PC-9 (cell line): ENCODE results near the gene PLSCR4. TPM values are rescaled to one million over a fixed set of nuclear protein-coding genes. Genes with fewer than 3 reads are reported as not detected.

Experiments used
- BruUV-seq: library from RNA; stranded (reverse); fragments of 400-500 nt; replicated peaks from 2 replicates; lab custom pipeline; 2021; lab: Mats Ljungman, UMichigan
- CTCF ChIA-PET: fragments of 300-600 bp; sonication (Branson Sonifier 250); formaldehyde crosslinking; loops from one replicate; lab custom pipeline; 2022; ENCODE audit warnings: antibody characterized with exemption; lab: Charles Lee
- POLR2A ChIA-PET: fragments of 300-600 bp; sonication (Branson Sonifier 250); formaldehyde crosslinking; loops from one replicate; lab custom pipeline; 2022; ENCODE audit warnings: antibody characterized with exemption; ENCODE audit not compliant: unreplicated experiment; lab: Charles Lee
- DNase-seq, 2 experiments: peaks; one replicate each; pipeline versions ENCODE4 v3.0.0 to v3.0.0-alpha.2; 2015 to 2022; ENCODE audit warnings: mixed read lengths in 1 of 2
- H2AFZ ChIP-seq: fragments of 200-600 bp; sonication (generic); 2 replicates; pipeline ENCODE4 v1.8.1; 2017; ENCODE audit warnings: antibody characterized with exemption
- H3F3A ChIP-seq: fragments of 200-600 bp; sonication (generic); 2 replicates; pipeline ENCODE4 v1.8.1; 2017; ENCODE audit warnings: antibody characterized with exemption, mild to moderate bottlenecking, low read depth; ENCODE audit not compliant: insufficient read depth
- H3K27ac ChIP-seq: fragments of 200-600 bp; sonication (generic); 2 replicates; pipeline ENCODE4 v1.6.1; 2016; ENCODE audit warnings: mixed run types
- H3K27me3 ChIP-seq: fragments of 200-600 bp; sonication (generic); 2 replicates; pipeline ENCODE4 v1.6.1; 2016; ENCODE audit warnings: low read depth, mixed run types; ENCODE audit not compliant: insufficient read depth
- H3K36me3 ChIP-seq: fragments of 200-600 bp; sonication (generic); 2 replicates; pipeline ENCODE4 v1.6.1; 2016; ENCODE audit warnings: low read depth, mixed run types
- H3K4me1 ChIP-seq: fragments of 200-600 bp; sonication (generic); replicated peaks from 2 replicates; pipeline ENCODE4 v1.6.1; 2016; ENCODE audit warnings: mixed run types; ENCODE audit not compliant: insufficient read depth
- H3K4me2 ChIP-seq: fragments of 200-600 bp; sonication (generic); 2 replicates; pipeline ENCODE4 v1.6.1; 2017; ENCODE audit warnings: mixed run types
- H3K4me3 ChIP-seq: fragments of 200-600 bp; sonication (generic); 2 replicates; pipeline ENCODE4 v1.6.1; 2016; ENCODE audit warnings: mixed run types
- H3K79me2 ChIP-seq: fragments of 200-600 bp; sonication (generic); 2 replicates; pipeline ENCODE4 v1.6.1; 2017; ENCODE audit warnings: low read depth, mixed run types
- H3K9me2 ChIP-seq: fragments of 200-600 bp; sonication (generic); 2 replicates; pipeline ENCODE4 v1.8.1; 2017; ENCODE audit warnings: mild to moderate bottlenecking; ENCODE audit not compliant: insufficient read depth
- H3K9me3 ChIP-seq: fragments of 200-600 bp; sonication (generic); 2 replicates; pipeline ENCODE4 v1.8.1; 2016; ENCODE audit warnings: low read depth; ENCODE audit not compliant: insufficient read depth
- H4K20me1 ChIP-seq: fragments of 200-600 bp; sonication (generic); 2 replicates; pipeline ENCODE4 v1.8.1; 2017; ENCODE audit not compliant: insufficient read depth
- EZH2 ChIP-seq: fragments of 200-600 bp; sonication (generic); IDR thresholded peaks from 2 replicates; pipeline ENCODE4 v1.8.0; 2017; ENCODE audit warnings: antibody characterized with exemption, low read depth
- intact Hi-C: fragments of 100-400 bp; cut with micrococcal nuclease; formaldehyde crosslinking; loops from one replicate; pipeline ENCODE4 v1.10.0; 2022; ENCODE audit not compliant: unreplicated experiment
- total RNA-seq: library from RNA; stranded (reverse); gene quantifications from 2 replicates; pipeline ENCODE4 v1.2.3, GENCODE V29; 2021
- TF ChIP-seq, protein P1 (sequence below): fragments of 200-600 bp; sonication (generic); conservative IDR thresholded peaks from 2 replicates; pipeline ENCODE4 v1.6.1; 2017; ENCODE audit warnings: mixed run types, antibody characterized with exemption, mild to moderate bottlenecking, moderate library complexity

PLSCR4 gene
- total RNA-seq, 1 experiment from 2014 or later = 8.4 TPM

DNA sequence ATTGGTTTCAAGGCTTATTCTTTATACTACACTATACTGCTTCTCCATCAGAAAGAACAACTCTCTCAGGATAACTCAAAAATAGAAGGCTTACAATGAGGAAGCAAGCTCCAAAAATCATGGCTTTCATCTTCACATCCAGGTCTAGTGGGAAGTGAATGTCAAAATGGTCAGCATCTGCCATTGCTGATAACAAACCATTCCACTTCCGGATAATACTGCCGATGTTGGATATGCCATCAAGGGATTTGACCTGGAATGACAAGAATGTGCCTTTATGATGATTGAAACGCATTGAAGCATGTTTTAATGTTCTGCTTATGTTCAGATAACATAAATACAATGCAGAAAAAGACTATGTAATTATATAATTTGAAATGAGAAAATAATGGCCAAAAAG, 55.9 kb downstream of the PLSCR4 start:
- no peak overlapping the region for H3K4me3 ChIP-seq
- no peaks in the 10 kb centered on the region for H3K9me3 ChIP-seq
- no peak overlapping the region for H2AFZ ChIP-seq
- intact Hi-C loops = no loop called here
- no peaks in the 10 kb centered on the region for H3K4me1 ChIP-seq
- no peaks in the 10 kb centered on the region for H3K27me3 ChIP-seq
- DNase-seq = no peak
- H3K9me2 ChIP-seq = no peaks in the 10 kb centered on the region
- H3K36me3 ChIP-seq = no peaks in the 10 kb centered on the region
- ChIA-PET POLR2A (no interaction called here), CTCF (no interaction called here)
- H3F3A ChIP-seq = no peaks in the 10 kb centered on the region
- no TSS peak for BruUV-seq
- no peak overlapping the region for H3K27ac ChIP-seq
- H3K79me2 ChIP-seq = no peaks in the 10 kb centered on the region
- H4K20me1 ChIP-seq = no peaks in the 10 kb centered on the region
- no peak overlapping the region for H3K4me2 ChIP-seq
- TF ChIP-seq, protein P1, sequence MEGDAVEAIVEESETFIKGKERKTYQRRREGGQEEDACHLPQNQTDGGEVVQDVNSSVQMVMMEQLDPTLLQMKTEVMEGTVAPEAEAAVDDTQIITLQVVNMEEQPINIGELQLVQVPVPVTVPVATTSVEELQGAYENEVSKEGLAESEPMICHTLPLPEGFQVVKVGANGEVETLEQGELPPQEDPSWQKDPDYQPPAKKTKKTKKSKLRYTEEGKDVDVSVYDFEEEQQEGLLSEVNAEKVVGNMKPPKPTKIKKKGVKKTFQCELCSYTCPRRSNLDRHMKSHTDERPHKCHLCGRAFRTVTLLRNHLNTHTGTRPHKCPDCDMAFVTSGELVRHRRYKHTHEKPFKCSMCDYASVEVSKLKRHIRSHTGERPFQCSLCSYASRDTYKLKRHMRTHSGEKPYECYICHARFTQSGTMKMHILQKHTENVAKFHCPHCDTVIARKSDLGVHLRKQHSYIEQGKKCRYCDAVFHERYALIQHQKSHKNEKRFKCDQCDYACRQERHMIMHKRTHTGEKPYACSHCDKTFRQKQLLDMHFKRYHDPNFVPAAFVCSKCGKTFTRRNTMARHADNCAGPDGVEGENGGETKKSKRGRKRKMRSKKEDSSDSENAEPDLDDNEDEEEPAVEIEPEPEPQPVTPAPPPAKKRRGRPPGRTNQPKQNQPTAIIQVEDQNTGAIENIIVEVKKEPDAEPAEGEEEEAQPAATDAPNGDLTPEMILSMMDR = no peak
- TF ChIP-seq EZH2 = no peak

- DNase-seq = no peak
- Histone ChIP-seq H3K4me2 (no peak overlapping the region), H2AFZ (no peak overlapping the region), H3K9me3 (no peaks in the 10 kb centered on the region), H3K4me3 (no peak overlapping the region), H3F3A (no peaks in the 10 kb centered on the region), H3K27ac (no peak overlapping the region), H4K20me1 (no peaks in the 10 kb centered on the region), H3K36me3 (no peaks in the 10 kb centered on the region), H3K9me2 (no peaks in the 10 kb centered on the region), H3K79me2 (no peaks in the 10 kb centered on the region), H3K4me1 (no peaks in the 10 kb centered on the region), H3K27me3 (no peaks in the 10 kb centered on the region)
- ChIA-PET POLR2A (no interaction called here), CTCF (interaction anchor here (0.7 to 1.4 kb wide), 2 partner anchors 84 to 448 kb away, joined by 3 read pairs; no protein-coding TSS in a partner anchor)
- BruUV-seq = no TSS peak
- TF ChIP-seq EZH2 = no peak
- TF ChIP-seq, protein P1 = no peak
- intact Hi-C loops = no loop called here
Observed at GRCh38 chr3:146191051-146191450, 59.9 kb downstream of the PLSCR4 start.

DNA sequence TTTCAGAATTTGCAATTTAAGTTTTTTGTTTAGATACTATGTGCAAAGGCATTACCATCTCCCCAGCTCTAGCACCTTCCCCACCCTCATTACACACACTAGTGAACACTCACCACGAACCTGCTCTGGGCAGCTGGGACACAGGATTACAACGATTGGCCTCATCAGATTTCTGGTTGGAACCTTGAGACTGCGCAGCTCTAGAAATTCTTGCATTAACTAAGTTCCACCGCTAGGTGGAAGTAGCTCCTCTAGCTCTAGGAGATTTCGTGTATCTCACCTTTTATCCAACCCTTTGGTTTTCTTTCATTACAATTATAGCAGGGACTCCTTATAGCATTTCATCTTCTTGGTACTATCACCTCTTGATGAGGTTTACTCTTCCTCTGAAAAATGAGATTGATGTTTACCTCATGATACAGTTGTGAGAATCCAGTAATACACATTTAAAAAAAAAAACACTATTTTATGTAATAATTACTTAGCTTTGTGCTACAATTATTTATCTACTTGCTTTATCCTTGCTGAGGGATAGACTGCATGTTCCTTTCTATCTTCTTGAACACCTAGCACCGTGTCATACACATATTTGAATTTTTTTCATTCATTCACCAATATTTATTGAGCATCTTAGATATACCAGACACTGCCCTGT, 61.3 kb downstream of the PLSCR4 start:
- Histone ChIP-seq H3F3A (no peaks in the 10 kb centered on the region), H3K27me3 (no peaks in the 10 kb centered on the region), H4K20me1 (no peaks in the 10 kb centered on the region), H3K9me2 (no peaks in the 10 kb centered on the region), H3K79me2 (no peaks in the 10 kb centered on the region), H3K36me3 (no peaks in the 10 kb centered on the region), H3K9me3 (no peaks in the 10 kb centered on the region), H2AFZ (peak overlapping the region; percentile 62; the same call in 1 of the 2 replicates), H3K27ac (no peak overlapping the region), H3K4me2 (peak overlapping the region; percentile 46), H3K4me1 (no peaks in the 10 kb centered on the region), H3K4me3 (no peak overlapping the region)
- intact Hi-C loops = loop anchor here (1.0 to 2.0 kb wide), 5 partner anchors 124 to 451 kb away; no protein-coding TSS in a partner anchor
- DNase-seq = peak; percentile 16 to 45
- POLR2A ChIA-PET = interaction anchor here (0.7 kb wide), 1 partner anchor 211 kb away, joined by 3 read pairs; no protein-coding TSS in a partner anchor
- TF ChIP-seq, protein P1 = peak; percentile 82
- TF ChIP-seq EZH2 = no peak
- CTCF ChIA-PET = interaction anchor here (0.5 to 3.7 kb wide), 15 partner anchors 8 to 1348 kb away, joined by 3 to 27 read pairs (median 3); no protein-coding TSS in a partner anchor
- no TSS peak for BruUV-seq
